HG02642 (cell line): Measurements from ENCODE around the gene PARVA.

Experiments used
- ATAC-seq: cut with Tn5 transposase; IDR thresholded peaks from one replicate; pipeline ENCODE4 v1.9.1; 2021; ENCODE audit warnings: mild to moderate bottlenecking; ENCODE audit not compliant: unreplicated experiment, poor library complexity

PARVA gene

GRCh38 chr11:12376259-12377081 lies 901 bp upstream of the PARVA start:
- ATAC-seq: no peak

GRCh38 chr11:12377824-12378593 lies 638 bp downstream of the PARVA start:
- no peak for ATAC-seq

GRCh38 chr11:12380565-12381325 lies 3.4 kb downstream of the PARVA start:
- no peak for ATAC-seq

GRCh38 chr11:12381875-12382274 lies 4.5 kb downstream of the PARVA start:
- ATAC-seq: no peak

DNA sequence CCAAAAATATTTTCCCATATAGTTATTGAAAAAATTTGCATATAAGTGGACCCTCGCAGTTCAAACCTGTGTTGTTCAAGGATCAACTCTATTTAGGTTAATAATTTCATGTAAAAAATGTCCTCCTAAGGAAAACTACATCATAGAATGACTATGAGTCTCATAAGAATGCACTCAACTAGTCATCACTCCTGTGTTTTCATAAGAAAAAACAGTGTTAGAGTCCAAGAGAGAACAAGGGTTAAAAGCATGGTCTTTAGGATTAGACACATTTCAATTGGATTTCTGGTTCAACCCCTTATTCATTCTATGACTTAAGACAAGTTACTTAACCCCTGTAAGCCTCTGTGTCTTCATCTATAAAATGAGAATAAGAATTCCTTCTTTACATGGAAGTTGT lies 5.1 kb downstream of the PARVA start:
- no peak for ATAC-seq

DNA sequence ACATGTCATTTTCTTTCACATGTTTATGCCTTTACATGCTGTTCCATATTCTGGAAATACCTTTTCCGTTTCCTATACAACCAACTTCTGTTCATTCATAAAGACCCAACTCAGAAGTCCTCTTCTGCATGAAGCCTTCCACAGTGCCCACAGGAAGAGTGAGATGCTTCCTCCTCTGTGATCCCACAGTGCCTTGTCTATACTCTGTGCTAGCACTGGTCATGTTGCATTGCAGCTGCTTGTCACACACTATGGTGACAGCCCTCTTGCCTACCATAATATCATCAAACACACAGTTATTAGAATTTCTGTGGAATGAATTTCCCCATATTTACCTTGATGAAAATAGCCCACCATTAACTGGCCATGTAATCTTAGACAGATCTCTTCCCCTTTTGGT lies 8.9 kb downstream of the PARVA start:
- ATAC-seq: no peak

DNA sequence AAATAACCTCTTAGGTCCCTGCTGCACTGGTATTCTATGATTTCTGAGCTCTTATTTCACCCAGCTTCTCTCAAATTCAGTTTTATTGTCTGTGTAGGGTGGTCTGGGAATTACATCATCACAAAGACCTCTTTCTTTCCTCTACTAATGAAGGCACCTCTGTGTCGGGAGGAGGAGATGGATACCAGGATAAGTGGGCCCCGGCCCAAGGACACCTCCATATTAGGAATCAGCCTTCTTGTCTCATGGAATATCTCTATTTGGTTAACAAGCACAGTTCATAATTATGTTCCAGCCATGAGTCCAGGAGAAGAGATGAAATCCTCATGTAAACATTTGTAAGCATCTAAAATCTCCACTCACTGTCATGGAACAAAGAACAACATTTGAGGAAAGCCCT lies 9.4 kb downstream of the PARVA start:
- no peak for ATAC-seq

DNA sequence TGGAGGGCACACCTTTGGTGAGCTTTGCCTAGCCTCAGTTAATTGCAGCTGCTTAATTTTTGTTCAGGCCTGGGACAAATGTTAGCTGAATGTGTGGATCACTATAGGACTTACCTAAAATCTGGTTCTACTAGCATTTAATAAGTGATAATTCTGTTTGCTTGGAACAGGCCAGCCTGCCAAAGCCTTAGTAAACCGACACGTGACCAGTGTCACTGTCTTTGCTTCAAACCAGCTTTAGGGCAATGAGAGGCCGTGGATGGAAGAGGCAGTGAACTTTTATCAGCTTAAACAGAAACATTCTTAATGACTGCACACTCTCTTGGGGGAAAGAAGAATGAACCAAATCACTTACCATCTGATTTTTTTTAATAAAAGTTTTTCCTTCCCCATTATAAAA lies 10.8 kb downstream of the PARVA start:
- no peak for ATAC-seq

GRCh38 chr11:12388939-12389670 lies 11.7 kb downstream of the PARVA start:
- ATAC-seq: no peak

DNA sequence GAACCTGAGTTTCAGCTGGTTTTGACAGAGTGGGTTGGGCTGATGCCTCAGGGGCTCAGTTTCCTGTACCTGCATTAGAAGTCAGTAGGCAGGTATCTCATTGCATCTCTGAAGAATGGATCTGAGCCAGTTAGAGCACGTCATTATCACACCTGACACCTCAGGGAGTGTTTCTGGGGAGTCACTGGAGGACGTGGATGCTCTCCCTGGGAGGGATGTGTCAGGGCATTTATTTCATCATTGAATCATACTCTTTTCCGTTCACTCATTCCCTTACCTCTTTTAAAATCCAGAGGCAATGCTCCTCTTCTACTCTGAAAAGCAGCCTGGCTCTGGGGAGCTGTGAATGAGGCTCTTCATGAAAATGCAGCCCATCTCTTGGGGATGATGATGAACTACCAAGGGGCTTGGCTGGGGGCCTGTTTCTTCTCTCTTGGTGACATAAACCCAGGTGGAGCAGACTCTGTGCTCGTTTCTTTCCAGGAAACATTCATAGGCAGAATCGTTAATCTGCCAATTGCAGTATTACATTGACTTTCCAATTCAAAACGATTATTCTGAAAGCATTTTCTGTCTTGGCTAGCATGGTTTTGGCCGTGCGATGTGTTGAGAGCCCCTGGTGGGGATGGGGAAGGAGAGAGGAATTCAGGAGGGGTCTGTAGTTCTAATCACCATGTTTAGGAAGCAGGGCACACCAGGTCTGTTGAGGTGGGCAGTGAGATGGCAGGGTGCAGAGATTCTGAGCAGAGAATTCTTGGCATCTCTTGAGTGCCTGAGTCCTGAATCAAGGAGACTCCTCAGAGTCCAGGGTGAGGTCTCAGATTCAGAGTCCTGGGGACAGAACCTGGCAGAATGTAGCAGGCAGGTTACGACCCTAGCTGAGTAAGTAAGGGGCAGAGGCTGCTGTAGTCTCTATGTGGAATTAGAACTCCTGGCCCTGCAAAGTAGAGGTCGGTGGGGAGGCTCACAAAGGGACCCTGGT lies 12.6 kb downstream of the PARVA start:
- no peak for ATAC-seq

GRCh38 chr11:12390687-12391110 lies 13.3 kb downstream of the PARVA start:
- ATAC-seq: no peak

DNA sequence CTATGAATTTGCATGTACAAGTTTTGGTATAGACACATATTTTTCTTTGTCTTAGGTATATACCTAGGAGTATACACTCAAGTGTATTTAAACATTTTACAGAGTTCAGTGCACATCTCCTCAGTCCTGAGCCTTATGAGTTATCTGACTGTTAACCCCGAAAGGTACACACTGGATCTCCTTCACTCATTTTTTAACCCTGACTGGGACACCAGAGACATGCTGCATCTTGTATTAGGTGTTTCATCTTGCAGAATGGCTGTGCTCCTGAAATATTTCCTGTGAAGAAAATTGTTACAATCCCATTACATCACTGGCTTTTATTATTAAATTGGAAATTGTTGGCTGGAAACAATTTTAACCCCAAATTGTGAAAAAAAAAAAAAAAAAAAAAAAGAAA lies 15.3 kb downstream of the PARVA start:
- ATAC-seq: no peak

GRCh38 chr11:12393691-12394090 lies 16.3 kb downstream of the PARVA start:
- no peak for ATAC-seq

GRCh38 chr11:12394601-12395000 lies 17.2 kb downstream of the PARVA start:
- no peak for ATAC-seq

DNA sequence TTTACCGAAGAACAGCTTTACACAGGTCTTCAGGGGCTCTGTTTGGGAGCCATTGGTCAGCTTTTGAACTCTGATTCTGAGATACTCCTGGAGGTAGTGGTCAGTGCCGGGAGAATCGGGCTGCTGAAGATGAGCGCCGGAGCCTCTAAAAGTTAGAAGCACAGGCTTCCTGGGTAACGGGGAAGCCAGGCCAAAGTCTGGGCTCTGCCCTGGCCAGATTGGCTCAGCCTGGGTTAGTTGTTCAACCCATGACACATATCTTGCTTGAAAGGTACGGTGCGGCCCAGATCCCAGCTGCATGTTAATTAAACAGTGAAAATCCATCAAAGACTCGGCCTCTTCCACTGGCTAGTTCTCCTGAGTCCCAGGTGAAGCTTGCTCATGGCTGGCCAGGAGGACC lies 18.0 kb downstream of the PARVA start:
- no peak for ATAC-seq

GRCh38 chr11:12397931-12398334 lies 20.6 kb downstream of the PARVA start:
- no peak for ATAC-seq

- no peak for ATAC-seq
Observed at GRCh38 chr11:12399355-12399754, 22.0 kb downstream of the PARVA start.

DNA sequence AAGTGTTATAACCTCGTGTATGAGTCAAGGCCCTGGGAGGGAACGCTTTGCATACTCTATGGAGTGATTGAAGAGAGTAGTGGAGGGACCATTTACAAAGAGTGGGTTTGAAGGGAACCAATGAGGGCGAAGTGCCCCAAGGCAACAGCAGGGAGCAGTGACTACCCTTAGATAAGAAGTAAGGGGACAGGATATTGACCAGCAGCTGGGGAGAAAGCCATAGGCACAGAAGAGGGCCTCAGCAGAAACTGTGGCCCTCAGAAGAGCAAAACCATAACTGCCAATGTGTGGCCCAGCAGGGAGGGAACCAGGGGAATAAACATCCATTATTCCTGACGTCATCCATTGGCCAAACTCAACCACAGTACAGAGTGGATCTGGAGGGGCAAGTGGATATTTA lies 24.7 kb downstream of the PARVA start:
- ATAC-seq: no peak

GRCh38 chr11:12402691-12403120 lies 25.3 kb downstream of the PARVA start:
- no peak for ATAC-seq
